Activated T-helper 1 cell treated with anti-CD3 and anti-CD28 coated beads, Interleukin-2, amount 50 U/mL, for 16 hours (primary cell): ENCODE measurements around the gene BRME1.
A peak's percentile ranks its signal among the peaks of the same experiment; 100 is the strongest.

Experiments used
- DNase-seq, 2 donors: peaks; one replicate each; pipeline ENCODE4 v3.0.0-alpha.2; 2020; ENCODE audit warnings: low read depth in 1 of 2, low spot score in 1 of 2

Gene BRME1

DNA sequence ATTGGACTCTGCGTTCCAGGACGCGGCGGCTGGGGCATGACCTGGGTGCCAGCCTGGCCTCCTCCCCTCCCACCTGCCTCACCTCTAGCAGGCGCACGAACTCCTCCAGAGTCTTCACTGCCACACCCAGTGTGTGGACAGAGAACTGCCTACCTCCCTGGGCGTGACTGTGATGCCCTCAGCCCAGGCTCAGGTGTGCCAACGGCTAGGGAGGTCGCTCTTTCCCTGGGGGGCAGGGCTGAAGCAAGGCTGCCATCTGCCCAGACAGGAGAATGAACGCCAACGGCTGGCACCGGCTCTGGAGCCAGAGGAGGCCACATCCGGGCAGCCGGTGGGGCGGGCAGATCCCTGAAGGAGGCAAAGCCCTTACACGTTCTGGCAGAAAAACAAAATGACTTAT is 17.6 kb downstream of the BRME1 start:
- no peak for DNase-seq

DNA sequence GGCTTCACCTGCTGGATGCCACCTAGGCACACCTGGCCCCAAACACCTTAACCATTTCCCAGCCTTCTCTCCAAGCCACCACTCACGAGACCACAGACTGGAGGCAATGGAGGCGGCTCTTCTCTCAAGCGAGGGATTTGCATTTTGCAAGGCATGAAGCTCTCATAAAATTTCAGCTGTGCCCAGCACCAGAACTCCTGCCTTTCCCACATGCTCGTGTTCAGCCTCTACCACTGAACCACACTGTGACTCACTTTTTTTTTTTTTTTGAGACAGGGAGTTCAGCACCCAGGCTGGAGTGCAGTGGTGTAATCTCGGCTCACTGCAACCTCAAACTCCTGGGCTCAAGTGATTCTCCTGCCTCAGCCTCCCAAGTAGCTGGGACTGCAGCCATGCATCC is 18.4 kb downstream of the BRME1 start:
- DNase-seq = no peak

- DNase-seq = no peak
Observed at GRCh38 chr19:13887018-13887436, 18.9 kb downstream of the BRME1 start.

DNA sequence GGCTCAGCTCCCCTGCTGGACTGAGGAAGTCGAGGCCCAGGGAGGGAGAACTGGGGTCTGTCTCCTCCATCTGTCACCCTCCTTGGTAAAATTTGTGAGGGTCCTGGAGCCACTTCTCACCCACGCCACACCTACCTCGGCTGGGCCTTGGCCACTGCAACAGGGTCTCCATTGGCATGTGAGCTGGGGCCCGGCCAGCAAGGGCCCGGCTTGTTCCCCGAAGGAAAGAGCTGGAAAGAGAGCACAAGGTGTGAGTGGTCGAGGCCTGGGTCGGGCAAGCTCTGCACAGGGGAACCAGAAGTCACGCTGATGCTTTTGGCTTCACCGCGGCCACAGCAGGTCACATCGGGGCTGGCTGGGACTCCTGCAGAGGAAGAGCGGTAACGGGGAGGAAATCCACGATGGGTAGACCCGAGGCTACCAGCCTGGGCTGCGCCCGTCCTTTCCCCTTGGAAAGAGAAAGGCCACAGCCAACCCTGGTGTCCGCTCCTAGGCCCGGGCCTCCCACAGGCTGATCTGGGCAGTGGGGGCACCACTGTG is 20.0 kb downstream of the BRME1 start:
- DNase-seq = no peak

DNA sequence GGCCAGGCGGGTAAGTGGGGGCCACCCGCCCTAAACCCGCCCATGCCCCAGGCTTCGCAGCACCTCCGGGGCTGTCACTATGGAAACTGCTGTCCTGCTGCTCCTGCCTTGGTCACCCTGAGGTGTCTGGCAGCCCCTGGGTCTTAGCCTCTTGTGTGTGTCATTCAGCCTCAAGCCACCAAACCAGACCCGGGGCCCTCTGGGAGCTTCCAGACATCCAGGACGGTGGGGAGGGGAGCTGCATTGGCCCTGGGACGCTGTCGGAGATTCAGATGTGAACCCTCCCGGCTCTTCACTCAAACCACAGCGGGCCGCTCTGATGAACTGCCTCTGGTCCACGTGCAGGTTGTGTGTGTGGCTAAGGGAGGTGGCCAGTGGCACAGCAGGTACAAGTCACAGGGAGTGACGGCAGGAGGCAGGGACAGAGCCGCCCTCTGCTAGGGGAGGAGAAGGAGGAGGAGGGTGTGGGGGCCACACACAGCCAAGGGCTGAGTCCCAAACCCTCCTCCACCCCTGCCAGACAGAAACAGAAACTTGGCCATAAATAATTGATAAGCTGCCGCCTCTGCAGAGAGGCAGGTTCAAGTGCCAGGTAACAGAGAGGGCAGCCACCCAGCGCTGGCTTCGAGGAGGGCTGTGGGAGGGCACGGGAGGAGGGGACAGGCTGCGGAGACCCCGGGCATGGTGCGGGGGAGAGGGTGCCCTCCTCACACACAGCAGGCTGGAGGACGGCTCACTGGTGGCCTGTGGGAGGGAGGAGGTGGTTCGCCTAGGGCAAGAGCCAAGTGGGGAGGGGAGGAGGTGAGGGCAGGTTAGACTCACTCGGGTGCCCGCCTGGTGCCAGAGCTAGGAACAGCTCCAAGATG is 21.0 kb downstream of the BRME1 start:
- no peak for DNase-seq

DNA sequence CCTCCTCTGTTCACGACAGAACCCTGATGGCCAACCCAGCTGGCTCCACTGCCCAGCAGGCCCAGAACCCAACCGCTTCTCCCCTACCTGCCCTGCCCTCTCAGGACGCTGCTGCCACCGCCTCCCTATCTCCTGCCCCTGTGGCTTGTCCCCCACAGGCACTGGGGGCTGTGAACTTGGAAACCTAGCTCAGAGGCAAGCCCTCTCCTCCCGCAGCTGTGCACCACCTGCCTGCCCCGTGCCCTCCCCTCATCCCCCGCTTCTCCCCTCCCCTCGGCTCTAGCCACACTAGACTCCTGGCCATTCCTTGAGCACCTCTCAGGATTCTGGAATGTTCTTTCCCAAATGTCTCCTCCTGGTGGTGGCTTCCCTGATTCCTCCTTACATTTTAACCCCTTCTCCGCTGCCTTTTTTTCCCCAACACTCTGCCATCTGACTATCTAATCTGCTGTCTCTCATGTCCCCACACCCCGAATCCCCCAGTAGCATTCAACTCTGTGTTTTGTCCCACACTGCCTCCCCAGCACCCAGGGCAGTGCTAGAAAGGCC is 22.3 kb downstream of the BRME1 start:
- no peak for DNase-seq

- no peak for DNase-seq
Observed at GRCh38 chr19:13882836-13883235, 23.1 kb downstream of the BRME1 start.

GRCh38 chr19:13882419-13882795 is 23.5 kb downstream of the BRME1 start:
- no peak for DNase-seq

DNA sequence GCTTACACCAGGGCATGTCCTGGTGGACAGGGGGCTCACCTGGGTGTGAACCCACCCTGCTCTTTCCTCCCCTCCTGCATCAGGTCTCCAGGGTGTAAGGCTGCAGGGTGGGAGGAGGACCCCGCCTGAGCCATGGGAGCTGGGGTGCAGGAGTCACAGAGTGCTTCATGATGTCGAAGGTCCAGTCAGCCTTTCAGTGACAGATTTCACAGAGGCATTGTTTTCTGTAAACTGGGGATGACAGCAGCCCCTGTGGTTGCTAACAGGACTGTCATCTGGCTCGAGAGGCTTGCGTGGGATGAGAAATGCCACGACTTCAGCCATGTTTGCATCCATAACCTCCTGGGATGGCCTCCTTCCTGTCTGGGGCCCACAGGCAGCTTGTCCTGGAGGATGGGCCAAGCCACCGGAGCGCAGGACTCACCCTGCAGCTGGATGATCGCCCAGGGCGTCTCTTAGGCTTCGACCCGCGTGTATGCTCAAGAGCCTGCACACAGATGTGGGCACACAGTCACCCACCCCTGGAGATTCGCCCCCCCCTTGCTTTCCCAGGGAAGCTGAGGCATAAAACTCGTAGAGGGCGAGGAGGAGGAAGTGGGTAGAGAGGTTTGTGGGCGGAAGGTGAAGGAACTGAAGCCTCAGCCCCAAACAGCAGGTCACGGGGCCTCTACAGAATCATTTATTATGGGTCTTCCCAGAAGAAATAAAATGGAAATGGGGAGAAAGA is 24.1 kb downstream of the BRME1 start:
- DNase-seq = no peak

- no peak for DNase-seq
Observed at GRCh38 chr19:13881251-13881691, 24.6 kb downstream of the BRME1 start.

DNA sequence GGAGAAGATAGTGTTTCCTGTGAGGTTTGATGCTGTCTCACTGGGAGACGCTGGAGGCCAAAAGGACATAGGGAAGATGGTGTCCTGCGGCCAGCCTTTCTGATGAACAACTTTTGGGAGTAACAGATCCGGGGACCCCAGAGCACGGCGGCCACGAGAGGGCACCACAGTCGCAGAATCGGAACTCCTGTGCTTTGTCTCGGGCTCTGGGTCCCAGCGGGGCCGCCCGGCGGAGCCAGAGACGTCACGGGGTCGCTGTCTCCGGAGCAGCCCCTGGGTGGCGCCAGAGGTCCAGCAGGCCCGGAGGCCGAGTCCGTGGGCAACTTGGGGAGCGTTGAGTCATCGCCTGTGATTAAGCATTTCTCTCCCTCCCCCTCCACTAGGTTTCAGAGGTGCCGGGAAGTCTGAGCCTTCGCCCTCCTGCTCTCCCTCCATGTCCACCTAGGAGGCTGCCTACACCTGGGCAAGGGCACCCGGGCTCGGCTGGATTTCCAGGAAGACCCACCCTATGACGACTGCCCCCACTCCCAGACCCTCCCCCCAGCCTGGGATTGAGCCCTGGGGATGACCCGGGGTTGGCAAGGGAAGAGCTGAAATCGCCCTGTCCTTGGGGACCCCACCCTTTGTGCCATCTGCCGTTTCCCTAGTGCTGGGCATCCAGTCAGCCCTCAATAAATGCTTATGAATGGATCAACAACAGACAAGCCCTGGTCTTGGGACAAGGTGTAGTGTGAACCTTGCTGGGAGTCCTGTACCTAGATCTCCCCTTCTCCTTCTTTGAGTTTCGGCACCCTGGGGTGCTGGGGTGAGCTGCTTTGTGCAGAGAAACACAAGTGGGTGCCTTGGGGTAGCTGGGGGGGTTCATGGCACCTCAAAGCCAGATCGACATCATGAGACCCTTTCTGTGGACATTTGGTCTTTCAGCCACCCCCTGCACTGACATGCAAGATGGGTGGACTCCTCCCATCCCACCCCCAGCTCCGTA is 25.6 kb downstream of the BRME1 start:
- DNase-seq = peak; percentile 96 to 98

- no peak for DNase-seq
Observed at GRCh38 chr19:13877303-13877702, 28.6 kb downstream of the BRME1 start.

- DNase-seq = no peak
Observed at GRCh38 chr19:13876834-13877233, 29.1 kb downstream of the BRME1 start, which contains the start of gene NANOS3. Gene NANOS3, plus strand, starts transcription at chr19:13877134. Its CDS starts 115 bp downstream, at chr19:13877249.

GRCh38 chr19:13875824-13876223 is 30.1 kb downstream of the BRME1 start:
- DNase-seq = no peak

- no peak for DNase-seq
Observed at GRCh38 chr19:13873834-13874515, 31.9 kb downstream of the BRME1 start.

DNA sequence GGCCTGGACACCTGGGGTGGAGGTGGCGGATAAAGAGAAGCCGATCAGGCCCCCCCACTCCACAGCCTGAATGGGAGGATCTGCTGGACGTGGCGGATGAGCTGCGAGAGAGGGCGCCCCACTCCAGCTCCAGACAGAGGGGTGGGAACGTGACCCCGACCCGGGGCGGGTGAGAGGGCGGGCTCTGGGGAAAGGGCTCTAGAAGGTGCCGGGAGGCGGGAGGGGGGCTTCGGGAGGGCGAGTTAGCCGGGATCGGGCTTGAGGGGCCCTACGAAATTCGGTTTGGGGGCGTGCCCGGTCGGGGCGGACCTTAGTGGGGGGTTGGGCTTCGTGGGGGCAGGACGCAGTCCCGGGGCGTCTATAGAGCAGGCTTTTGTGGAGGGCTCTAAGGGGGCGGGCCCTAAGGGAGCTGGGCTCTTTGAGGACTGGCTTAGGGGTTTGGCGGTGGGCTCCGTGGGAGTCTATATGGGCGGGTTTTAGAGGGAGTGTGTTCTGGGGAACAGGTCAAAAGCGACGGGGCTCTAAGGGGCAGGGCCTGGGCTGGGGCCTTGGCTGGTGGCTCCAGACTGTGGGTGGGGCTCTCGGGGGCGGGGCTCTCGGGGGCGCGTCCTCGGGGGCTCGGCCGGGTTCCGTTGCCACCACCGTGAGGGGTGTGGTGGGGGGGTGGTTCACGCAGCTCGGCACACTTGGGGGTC is 33.1 kb downstream of the BRME1 start:
- DNase-seq = no peak

DNA sequence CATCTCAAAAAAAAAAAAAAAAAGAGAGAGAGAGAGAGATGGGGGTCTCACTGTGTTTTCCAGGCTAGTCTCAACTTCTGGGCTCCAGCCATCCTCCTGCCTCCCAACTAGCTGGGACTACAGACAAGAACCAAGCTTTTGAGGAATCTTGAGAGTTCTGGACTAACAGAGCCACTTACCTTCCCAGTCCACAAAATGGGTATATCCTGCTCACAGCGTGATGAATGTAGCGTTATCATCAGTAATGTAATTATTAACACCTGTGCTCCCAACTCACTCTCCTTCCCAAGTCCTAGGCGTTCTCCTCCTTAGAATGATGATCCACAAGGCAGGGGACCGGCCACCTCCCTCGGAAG is 33.6 kb downstream of the BRME1 start:
- DNase-seq = no peak

DNA sequence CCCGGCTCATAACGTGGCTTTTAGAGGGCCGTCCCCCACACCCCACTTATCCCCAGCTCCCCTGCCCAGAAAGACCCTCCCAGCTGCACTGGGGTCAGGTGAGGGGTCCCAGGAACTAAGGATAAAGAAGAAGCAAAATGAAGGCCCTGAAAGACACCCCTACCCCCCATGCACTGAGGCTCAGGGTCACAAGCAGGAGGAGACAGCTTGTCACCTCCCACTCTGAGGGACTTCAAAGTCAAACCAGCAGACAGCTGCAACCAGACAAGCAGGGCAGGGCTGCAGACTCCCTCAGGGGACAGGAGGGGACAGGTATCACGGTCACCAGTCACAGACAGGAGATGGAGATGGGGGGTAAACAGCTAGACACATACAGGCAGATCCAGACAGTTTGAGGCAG is 35.0 kb downstream of the BRME1 start:
- DNase-seq = no peak

GRCh38 chr19:13869281-13869680 is 36.6 kb downstream of the BRME1 start:
- DNase-seq = no peak
